Activated B cell treated with CpG ODN at 0.5 μM for 24 hours (primary cell): ENCODE results near the gene PNMA8B. TPM values are rescaled to one million over a fixed set of nuclear protein-coding genes. Genes with fewer than 3 reads are reported as not detected.

Experiments used
- ATAC-seq: fragments of 200-7000 bp; cut with Tn5 transposase; one replicate; pipeline ENCODE4 v1.10.0; 2021; ENCODE audit warnings: low read depth, mild to moderate bottlenecking, moderate library complexity
- CTCF ChIA-PET: fragments of 350-600 bp; sonication (Branson Sonifier 250); formaldehyde crosslinking; loops from one replicate; lab custom pipeline; 2021; ENCODE audit warnings: antibody characterized with exemption; lab: Charles Lee
- POLR2A ChIA-PET: fragments of 350-600 bp; sonication (Branson Sonifier 250); formaldehyde crosslinking; loops from one replicate; lab custom pipeline; 2021; ENCODE audit warnings: antibody characterized with exemption; lab: Charles Lee
- DNase-seq: peaks from one replicate; pipeline ENCODE4 v3.0.0; 2022
- H3K27ac Mint-ChIP-seq: one replicate; pipeline ENCODE4 v1.8.0; 2020; ENCODE audit warnings: mixed read lengths
- H3K27me3 Mint-ChIP-seq: one replicate; pipeline ENCODE4 v1.8.0; 2021; ENCODE audit warnings: mixed read lengths
- H3K36me3 Mint-ChIP-seq: one replicate; pipeline ENCODE4 v1.8.0; 2021; ENCODE audit warnings: low read depth, mixed read lengths
- H3K4me1 Mint-ChIP-seq: one replicate; pipeline ENCODE4 v1.8.0; 2021; ENCODE audit warnings: mixed read lengths
- H3K4me3 Mint-ChIP-seq: one replicate; pipeline ENCODE4 v1.8.0; 2020; ENCODE audit warnings: mild to moderate bottlenecking, mixed read lengths
- H3K9me3 Mint-ChIP-seq: one replicate; pipeline ENCODE4 v1.8.0; 2020; ENCODE audit warnings: mixed read lengths
- intact Hi-C: fragments of 100-400 bp; cut with micrococcal nuclease; formaldehyde crosslinking; loops from one replicate; pipeline ENCODE4 v1.15.1; 2024
- total RNA-seq: library from RNA; stranded (reverse); gene quantifications from 2 replicates; pipeline ENCODE4 v1.2.3, GENCODE V29; 2022
- TF ChIP-seq, protein P1 (sequence below): fragments of 200-600 bp; IDR thresholded peaks from one replicate; pipeline ENCODE4 v1.8.0; 2022; ENCODE audit warnings: antibody characterized with exemption, mild to moderate bottlenecking

The PNMA8B gene
- total RNA-seq, 1 donor from 2014 or later = 0.04 TPM

- no peak for DNase-seq
- CTCF ChIA-PET = no interaction called here
- intact Hi-C loops = no loop called here
- Mint-ChIP-seq H3K4me1 (no peaks in the 10 kb centered on the region), H3K9me3 (peaks cover 8% of the 10 kb centered on the region), H3K4me3 (no peak overlapping the region), H3K27ac (no peak overlapping the region), H3K36me3 (no peaks in the 10 kb centered on the region), H3K27me3 (peaks cover 12% of the 10 kb centered on the region)
- POLR2A ChIA-PET = no interaction called here
- TF ChIP-seq, protein P1, sequence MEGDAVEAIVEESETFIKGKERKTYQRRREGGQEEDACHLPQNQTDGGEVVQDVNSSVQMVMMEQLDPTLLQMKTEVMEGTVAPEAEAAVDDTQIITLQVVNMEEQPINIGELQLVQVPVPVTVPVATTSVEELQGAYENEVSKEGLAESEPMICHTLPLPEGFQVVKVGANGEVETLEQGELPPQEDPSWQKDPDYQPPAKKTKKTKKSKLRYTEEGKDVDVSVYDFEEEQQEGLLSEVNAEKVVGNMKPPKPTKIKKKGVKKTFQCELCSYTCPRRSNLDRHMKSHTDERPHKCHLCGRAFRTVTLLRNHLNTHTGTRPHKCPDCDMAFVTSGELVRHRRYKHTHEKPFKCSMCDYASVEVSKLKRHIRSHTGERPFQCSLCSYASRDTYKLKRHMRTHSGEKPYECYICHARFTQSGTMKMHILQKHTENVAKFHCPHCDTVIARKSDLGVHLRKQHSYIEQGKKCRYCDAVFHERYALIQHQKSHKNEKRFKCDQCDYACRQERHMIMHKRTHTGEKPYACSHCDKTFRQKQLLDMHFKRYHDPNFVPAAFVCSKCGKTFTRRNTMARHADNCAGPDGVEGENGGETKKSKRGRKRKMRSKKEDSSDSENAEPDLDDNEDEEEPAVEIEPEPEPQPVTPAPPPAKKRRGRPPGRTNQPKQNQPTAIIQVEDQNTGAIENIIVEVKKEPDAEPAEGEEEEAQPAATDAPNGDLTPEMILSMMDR = no peak
- no peak for ATAC-seq
These were observed 48.7 kb downstream of the PNMA8B start for GRCh38 chr19:46447006-46447405.

DNA sequence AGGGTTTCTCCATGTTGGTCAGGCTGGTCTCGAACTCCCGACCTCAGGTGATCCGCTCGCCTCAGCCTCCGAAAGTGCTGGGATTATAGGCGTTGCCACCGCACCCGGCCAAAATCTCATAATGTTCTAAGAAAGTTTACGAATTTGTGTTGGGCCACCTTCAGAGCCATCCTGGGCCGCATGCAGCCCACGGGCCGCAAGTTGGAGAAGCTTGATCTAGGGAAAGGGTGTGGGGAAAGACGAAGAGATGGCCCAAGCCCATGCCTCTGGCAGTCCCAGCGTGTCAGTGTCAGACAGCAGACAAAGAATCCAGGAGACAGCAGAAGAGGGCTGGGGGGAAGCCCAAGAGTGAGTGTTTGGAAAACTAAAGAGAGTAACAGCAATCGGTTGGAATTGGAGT lies 49.6 kb downstream of the PNMA8B start:
- ATAC-seq = no peak
- Mint-ChIP-seq H3K4me1 (no peaks in the 10 kb centered on the region), H3K36me3 (no peaks in the 10 kb centered on the region), H3K4me3 (no peak overlapping the region), H3K27ac (no peak overlapping the region), H3K27me3 (peaks cover 8% of the 10 kb centered on the region), H3K9me3 (peaks cover 8% of the 10 kb centered on the region)
- DNase-seq = no peak
- POLR2A ChIA-PET = no interaction called here
- intact Hi-C loops = no loop called here
- TF ChIP-seq, protein P1 = no peak
- CTCF ChIA-PET = no interaction called here

DNA sequence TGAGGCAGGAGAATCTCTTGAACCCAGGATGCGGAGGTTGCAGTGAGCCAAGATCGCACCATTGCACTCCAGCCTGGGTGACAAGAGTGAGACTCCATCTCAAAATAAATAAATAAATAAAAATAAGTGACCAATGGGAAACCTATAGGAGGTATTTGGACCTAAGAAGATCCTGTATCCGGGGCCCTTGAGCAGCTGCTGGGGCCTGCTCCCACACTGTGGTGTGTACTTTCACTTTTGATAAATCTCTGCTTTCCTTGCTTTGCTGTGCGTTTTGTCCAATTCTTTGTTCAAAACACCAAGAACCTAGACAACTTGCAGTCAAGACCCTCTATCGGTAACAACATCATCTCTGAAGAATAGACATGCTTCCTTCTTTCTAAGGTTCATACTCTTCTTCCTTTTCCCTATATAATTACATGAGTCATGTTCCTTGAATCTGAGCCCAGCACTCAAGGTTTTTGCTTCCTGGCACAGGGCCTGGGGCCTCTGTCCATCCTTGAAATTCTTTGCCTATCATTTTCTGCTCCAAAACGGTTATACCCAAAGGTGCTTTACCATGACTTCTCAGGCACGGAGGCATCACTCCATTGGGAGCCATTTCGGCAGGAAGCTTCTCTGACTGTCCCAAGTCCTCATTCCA lies 52.7 kb downstream of the PNMA8B start:
- no peak overlapping the region for H3K27ac Mint-ChIP-seq
- no peak for ATAC-seq
- CTCF ChIA-PET = no interaction called here
- no peak overlapping the region for H3K4me3 Mint-ChIP-seq
- POLR2A ChIA-PET = no interaction called here
- H3K9me3 Mint-ChIP-seq = no peaks in the 10 kb centered on the region
- H3K36me3 Mint-ChIP-seq = no peaks in the 10 kb centered on the region
- H3K27me3 Mint-ChIP-seq = peaks cover 8% of the 10 kb centered on the region
- no peak for DNase-seq
- intact Hi-C loops = no loop called here
- TF ChIP-seq, protein P1 = no peak
- H3K4me1 Mint-ChIP-seq = no peaks in the 10 kb centered on the region

DNA sequence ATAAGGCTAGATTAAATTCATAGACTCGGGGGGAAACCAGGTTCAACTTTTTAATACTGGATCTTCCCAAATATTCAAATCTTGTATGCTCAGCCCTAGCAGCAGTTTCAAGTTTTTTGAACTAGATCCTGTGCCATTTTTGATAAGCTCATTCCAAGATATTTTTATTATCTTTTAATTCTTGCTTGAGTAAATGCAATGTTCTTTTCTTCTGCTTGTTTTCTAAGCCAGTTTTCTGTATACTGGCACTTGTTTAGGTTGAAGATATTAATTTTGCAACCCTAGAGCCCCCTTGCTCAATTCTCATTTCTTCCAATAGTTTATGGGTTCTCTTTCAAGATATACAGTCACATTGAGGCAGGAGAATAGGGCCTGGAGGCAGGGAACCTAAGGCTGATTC lies 53.8 kb downstream of the PNMA8B start:
- Mint-ChIP-seq H3K27ac (no peak overlapping the region), H3K4me1 (no peaks in the 10 kb centered on the region), H3K9me3 (no peaks in the 10 kb centered on the region), H3K4me3 (no peak overlapping the region), H3K27me3 (peaks cover 5% of the 10 kb centered on the region), H3K36me3 (no peaks in the 10 kb centered on the region)
- ChIA-PET POLR2A (interaction anchor here (0.6 kb wide), 1 partner anchor 1048 kb away, joined by 3 read pairs; no protein-coding TSS in a partner anchor), CTCF (no interaction called here)
- TF ChIP-seq, protein P1 = no peak
- intact Hi-C loops = no loop called here
- ATAC-seq = no peak
- DNase-seq = no peak

Other genes starting within 250 kb of the PNMA8B start
- gene HIF3A, start 198.8 kb downstream of the PNMA8B start, total RNA-seq = not detected in 2 replicates
- gene PPP5C, start 148.8 kb downstream of the PNMA8B start, total RNA-seq = 49.1 and 57.7 TPM in 2 replicates
- not detected in 2 replicates for gene CCDC8, start 82.3 kb downstream of the PNMA8B start, total RNA-seq
- not detected in 2 replicates for gene PNMA8C, start 66.9 kb downstream of the PNMA8B start, total RNA-seq
- not detected in 2 replicates for gene PNMA8A, start 24.3 kb downstream of the PNMA8B start, total RNA-seq
- gene CALM3, start 105.5 kb upstream of the PNMA8B start, total RNA-seq = 174 and 200 TPM in 2 replicates
- 13.4 and 17.8 TPM in 2 replicates for gene PTGIR, start 129.2 kb upstream of the PNMA8B start, total RNA-seq
- gene GNG8, start 140.3 kb upstream of the PNMA8B start, total RNA-seq = 33.1 and 38.2 TPM in 2 replicates
- gene DACT3, start 165.3 kb upstream of the PNMA8B start, total RNA-seq = 0.49 and 0.75 TPM in 2 replicates
- 157 and 191 TPM in 2 replicates for gene PRKD2, start 221.2 kb upstream of the PNMA8B start, total RNA-seq